ENCODE results near the gene SLC2A9. TPM values are rescaled to one million over a fixed set of nuclear protein-coding genes. Genes with fewer than 3 reads are reported as not detected.
"Not testable (repeated sequence)": the region's sequence is repeated elsewhere in the genome, so short reads cannot be mapped to it uniquely, and the experiment has no call there.

Gene SLC2A9
- total RNA-seq, 1 experiment from 2014 or later = 0.27 TPM

DNA sequence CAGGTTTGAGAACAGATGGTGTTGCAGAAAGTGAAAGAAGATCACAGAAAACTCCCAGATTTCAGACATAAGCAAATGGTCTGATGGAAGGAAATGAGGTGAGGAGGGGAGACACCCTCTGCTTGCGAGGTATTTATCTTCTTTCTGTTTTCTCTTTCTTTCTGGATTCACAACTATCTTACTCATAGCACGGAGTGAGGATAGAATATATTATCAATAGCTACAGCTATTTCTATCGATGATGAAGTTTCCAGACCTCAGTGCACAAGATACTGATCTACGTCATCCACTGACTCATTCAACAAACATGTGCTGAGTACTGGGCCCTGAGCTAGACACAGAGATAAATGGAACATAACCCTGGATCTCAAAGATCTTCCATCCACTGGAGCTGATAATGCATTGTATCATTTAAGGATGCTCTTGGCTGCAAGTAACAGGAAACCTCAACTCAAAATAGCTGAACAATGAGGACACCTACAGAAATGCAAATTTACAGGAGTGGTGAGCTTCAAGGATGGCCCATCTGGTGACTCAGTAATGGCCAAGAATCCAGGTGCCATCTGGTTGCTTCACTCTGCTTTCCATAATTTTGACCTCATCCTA is 21.2 kb downstream of the SLC2A9 start:
- DNase-seq (ENCODE audit: low read depth) = peak; percentile 43

DNA sequence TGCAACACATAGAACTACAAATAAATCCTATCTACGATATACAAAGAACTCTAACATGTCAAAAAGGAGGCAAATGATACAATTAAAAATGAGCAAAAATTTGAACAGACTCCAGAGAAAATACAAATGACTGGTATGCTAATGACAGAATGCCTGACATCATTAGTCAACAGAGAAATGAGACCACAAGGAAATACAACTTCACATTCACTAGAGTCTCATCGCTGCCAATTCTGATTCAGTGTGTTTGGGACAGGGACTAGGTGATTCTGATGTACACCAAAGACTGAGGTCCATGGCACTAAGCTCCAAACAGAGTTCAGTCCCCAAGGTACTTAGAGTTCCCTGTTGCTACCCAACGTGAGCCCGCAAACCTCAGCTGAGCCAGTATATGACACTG is 23.4 kb downstream of the SLC2A9 start:
- no peak for DNase-seq (ENCODE audit: low read depth)

DNA sequence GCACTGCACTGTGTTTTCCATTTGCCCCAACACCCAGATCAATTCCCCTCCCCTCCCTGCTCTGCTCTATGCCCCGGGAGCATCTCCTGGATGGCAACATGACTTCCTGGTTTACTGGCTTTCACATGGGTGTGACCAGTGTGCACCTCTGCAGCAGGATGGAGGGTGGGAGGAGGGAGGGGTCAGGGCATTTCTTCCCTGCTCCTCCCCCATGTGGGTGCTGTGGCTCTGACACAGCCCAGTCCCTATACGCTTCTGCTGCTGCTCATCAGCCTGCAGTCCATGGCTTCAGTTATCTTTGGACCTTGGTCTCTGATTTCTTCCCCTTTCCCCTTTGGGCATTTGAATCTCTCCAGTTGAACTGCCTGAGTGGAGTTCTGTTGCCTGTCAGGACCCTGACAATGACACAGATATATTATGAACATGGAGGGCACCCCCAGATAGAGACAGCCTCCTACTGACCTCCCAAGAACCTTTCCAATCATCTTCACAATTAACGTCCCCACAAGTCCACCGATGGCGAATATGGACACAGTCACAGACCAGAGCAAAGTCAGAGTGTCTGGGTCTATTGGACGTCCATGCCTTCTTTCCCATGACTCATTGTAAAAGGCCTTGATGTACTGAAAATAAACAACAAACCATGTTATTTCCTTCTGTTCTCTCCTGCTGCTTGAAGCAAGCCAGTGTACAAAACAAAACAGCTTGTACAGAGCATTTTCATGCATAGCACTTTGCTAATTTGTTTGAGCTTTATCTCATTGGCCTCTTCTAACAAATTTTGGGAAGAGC is 24.8 kb downstream of the SLC2A9 start:
- no peak for DNase-seq (ENCODE audit: low read depth)

DNA sequence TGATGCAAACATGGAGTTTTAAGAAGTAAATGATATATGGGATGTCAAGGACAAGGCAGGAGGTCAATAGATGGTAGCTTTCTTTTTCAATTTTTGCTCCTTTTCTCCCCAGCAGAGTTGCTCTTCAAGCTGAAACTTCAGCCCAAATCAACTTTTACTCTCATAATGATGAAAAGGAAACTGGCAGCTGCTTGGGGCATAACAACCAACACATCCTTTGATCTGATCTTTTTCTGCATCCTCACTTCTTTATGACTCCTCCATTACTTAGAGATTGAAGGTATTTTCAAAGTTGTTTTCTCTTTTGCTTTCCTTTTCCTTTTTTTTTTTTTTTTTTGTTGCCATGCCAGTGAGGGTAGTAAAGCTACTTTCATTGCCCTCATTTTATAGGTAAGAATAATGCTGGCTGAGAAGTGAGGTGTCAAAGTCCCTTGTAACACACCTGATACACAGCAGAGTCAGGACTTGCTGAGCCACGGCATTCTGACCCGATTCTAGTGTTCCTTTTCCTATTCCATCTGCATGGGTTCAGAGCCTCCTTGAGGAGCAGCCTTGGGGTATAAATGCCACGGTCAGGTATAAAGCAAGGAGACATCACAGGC is 26.9 kb downstream of the SLC2A9 start:
- no peak for DNase-seq (ENCODE audit: low read depth)

DNA sequence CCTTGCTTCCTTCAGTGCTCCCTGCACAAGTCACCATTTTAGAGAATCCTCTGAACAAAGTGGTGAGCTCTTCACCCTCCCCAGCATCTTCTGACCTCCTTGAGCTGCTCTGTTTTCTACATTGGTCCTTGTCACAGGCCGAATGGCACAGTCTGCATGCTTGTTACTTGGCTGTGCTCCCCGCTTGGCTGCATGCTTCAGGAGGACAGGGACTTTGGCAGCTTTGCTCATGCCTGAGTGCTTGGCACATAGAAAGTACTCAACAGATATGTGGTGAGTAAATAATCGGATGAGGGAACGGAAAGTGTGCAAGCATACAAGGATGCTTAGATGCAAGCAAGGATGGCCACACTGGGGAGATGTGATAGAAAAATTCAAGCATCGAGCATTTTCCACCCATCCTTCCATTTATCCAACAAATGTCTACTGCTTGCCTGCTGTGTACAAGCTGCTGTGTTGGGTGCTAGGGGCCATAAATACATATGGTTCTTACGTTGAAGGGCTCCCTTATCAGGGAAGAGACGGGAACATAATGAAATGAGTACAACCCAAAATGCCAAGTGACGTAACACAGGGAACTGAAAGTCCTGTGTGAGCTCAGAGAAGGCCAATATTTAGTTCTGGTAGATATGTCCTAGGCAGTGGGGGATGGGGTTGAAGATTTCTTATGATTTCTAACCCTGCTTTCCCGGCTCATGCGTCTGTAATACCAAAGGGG is 31.2 kb downstream of the SLC2A9 start:
- no peak for DNase-seq (ENCODE audit: low read depth)

DNA sequence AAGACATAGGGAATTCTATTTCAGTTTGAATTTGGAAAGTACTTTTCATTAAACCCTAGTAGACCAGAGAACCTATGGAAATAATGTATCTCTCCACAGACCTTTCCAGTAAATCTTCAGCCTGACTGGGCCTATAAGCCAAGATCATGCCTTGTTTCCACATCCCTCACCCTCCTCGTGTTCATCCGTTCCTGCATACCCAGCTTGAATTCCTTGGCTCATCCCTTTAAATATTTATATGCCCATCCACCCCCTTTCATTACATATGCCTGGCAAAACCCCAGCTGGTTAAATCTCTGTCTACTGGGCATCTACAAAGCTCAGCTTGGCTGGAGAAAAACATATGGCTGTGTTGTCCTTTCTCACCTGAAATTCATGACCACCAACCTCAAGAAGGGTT is 32.4 kb downstream of the SLC2A9 start:
- DNase-seq (ENCODE audit: low read depth) = no peak

DNA sequence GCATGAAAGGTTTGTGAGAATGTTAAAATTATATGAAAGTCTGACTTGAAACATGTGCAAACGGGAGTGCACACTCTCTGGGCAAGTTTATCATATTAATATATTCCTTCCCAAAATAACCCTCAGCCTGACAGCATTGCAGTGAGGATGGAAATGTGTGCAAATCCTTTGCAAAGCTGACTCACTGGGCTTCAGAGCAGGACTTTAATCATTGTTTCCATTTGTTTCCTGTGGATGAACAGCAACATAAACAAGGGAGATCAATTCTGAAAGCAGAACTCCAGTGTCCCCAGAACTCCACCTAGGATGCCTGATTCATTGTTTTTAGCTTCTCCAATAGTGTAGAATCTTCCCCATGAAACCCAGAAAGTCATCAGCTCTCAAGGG is 32.9 kb downstream of the SLC2A9 start:
- no peak for DNase-seq (ENCODE audit: low read depth)

DNA sequence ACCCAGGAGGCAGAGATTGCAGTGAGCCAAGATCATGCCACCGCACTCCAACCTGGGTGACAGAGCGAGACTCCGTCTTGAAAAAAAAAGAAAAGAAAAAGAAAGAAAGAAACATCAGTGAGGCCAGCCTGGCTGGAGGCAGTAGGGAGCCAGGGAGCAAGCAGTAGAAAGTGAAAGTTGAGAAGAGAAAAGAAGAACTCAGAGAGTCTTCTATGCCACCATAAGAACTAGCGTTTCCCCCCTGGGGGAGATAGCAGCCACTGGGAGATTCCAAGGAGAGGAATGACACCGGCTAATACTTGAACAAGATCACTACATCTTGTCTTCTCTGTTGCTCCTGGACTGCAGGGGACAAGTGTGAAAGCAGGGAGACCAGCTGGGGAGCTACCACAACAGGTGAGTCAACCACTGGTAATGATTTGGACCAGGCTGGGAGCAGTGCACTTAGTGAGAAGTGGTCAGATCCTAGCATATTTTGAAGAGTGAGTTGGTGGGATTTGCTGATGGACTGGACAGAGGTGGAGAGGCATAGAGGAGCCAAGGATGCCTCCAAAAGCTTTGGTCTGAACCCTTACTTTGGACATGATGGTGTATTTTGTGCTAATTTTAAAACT is 33.4 kb downstream of the SLC2A9 start:
- no peak for DNase-seq (ENCODE audit: low read depth)

DNA sequence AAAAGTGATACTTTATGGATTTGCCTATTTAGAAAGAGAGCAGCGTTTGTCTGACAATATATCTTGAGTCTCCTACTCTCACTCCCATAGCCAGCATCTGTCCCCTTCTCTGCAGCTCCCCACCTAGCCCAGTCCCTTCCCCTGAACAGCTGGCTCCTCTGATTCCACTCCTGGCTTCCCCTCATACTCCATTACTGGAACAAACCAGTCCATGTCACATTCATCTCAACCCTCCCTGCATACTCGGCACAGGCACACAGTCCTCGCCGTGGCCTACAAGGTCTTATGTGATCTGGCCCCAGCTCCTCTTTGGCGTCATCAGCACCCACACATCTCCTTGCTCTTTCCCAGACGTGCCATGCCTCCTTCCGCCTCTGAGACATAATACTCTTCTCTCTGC is 36.7 kb downstream of the SLC2A9 start:
- DNase-seq (ENCODE audit: low read depth) = no peak

DNA sequence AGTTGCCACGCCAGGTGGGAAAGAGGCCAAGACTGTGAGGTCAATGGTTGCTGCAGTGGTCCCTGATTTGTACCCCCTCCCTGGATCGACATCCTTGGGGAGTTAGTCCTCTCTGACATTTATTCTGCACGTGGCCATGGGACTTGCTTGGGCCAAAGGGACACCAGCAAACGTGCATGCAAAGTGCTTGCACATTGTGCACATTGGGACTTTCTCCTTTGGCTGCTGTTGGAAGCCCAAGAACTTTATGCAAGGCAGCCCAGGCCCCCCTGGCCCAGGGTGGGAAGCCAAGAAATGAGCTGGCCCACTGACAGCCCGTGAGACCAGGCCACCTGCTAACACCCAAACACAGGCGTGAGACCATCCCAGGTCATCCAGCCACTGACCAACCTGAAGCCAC is 38.1 kb downstream of the SLC2A9 start:
- no peak for DNase-seq (ENCODE audit: low read depth)

DNA sequence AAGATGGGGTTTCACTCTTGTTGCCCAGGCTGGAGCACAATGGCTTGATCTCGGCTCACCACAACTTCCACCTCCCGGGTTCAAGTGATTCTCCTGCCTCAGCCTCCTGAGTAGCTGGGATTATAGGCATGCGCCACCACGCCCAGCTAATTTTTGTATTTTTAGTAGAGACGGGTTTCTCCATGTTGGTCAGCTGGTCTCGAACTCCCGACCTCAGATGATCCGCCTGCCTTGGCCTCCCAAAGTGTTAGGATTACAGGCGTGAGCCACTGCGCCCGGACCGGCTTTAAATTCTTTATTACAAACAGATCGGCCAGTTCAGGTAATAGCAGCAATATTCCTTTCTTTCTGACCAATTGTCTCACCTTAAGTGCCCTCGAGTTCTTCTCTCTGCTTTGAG is 39.4 kb downstream of the SLC2A9 start:
- not testable (repeated sequence) for DNase-seq (ENCODE audit: low read depth)

DNA sequence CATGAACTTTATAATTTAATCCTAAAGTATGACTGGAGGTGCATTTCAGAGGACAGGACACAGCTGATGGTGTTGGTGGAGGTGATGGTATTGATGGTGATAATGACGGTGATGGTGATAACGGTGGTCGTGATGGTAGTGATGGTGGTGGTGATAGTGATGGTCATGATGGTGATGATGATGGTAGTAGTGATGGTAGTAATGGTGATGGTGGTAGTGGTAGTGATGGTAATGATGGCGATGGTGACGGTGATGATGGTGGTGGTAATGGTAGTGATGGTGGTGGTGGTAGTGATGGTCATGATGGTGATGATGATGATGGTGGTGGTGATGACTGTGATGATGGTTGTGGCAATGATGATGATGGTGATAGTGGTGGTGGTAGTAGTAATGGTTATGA is 40.4 kb downstream of the SLC2A9 start:
- DNase-seq (ENCODE audit: low read depth) = no peak

DNA sequence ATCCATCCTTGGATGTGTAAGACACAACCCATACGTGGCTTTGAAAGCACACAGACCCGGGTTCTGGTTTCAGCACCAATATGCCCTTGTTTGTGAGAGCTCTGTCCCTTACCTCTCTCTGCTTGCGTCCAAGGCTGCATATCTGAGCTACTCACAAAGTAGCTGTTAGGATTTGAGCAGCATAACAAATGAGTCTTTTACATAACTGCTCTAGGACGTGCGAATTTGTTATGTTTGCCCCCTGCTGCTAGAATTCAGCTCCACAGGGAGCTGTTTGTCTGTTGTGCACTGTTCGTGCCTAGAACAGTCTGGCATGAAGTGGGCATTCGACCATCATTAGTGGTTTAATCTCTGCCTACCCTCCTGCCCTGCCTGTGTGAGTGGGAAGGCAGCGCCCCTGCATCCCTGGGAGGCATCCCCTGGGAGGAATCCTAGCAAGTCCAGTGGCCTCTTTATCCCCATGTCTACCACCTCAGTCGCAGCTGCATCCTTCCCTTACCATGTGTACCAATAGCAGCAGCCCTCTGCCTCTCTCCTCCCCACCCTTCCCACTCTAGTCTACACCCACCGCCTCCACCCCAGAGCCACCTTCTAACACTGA is 42.1 kb downstream of the SLC2A9 start:
- DNase-seq (ENCODE audit: low read depth) = no peak

DNA sequence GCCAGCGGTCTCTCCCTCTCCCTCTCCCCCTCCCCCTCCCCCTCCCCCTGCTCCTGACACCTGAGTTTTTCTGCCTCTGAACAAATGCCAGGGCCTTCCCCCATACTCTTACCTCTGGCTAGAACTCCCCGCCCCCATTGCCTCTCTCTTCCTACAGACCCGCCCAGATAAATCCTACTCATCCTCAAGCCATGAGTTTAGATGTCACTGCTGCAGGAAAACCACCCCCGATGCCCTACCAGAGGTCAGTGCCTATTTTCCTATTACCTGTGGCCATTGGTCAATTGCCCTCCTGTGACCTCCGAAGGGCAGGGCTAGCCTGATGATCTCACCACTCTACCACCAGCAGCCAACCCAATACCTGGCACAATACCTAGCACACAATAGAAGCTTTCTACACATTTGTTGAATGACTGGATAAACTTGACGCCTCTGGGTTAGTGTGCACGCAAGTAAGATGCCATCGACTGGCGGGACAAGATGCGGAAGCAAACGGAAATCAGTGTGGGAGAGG is 43.7 kb downstream of the SLC2A9 start:
- no peak for DNase-seq (ENCODE audit: low read depth)

DNA sequence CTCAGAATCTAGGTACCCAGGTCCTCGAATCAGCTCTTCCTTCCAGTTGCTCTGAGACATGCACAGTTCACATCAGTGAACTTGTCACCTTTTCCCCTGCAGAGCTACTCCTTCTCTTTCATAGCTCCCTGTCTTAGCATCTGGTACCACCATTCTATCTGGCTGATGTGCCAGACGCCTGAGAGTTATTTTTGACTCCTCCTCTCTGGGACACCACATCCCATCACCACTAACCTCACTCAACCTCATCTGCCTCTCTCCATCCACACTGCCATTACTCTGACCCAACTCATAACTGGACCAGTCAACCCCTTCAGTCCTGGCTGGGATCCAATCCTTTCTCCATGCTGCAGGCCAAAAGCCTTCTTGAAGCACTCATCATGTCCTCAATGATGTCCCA is 44.5 kb downstream of the SLC2A9 start:
- no peak for DNase-seq (ENCODE audit: low read depth)

DNA sequence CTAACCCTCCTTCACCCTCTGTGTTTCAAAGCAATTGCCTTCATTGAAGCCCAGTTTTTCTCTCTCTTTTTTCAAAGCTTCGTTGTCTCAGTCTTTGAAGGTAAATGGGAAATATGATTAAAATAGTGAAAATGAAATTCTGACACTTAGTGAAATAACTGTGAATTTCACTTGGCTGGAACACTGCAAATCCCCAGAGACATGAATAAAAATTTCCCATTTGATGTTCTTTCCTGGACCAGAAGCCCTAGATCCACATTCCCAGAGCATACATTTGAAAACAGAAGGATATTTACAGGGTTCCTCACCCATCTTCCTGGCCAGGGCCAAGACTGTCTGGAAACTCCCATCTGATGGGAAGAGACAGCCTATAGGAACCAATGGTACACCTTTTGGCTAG is 45.0 kb downstream of the SLC2A9 start:
- no peak for DNase-seq (ENCODE audit: low read depth)

DNA sequence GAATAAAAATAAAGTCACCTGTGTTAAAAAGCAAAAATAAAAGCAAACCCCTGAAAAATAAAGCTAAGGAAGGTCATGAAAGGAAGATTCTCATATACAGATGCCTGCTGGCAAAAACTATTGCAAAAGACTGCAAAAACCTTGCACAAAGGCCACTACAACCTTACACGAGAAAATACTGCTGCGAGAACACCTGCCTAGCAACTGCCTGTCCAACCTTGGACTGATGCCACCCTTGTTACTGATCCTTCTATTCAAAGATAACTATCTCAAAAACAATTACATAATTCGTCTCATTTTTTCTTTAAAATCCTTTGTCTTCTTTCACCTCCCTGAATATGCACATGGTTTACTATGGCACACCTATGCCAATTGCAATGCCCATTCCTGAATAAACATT is 49.6 kb downstream of the SLC2A9 start:
- DNase-seq (ENCODE audit: low read depth) = no peak

DNA sequence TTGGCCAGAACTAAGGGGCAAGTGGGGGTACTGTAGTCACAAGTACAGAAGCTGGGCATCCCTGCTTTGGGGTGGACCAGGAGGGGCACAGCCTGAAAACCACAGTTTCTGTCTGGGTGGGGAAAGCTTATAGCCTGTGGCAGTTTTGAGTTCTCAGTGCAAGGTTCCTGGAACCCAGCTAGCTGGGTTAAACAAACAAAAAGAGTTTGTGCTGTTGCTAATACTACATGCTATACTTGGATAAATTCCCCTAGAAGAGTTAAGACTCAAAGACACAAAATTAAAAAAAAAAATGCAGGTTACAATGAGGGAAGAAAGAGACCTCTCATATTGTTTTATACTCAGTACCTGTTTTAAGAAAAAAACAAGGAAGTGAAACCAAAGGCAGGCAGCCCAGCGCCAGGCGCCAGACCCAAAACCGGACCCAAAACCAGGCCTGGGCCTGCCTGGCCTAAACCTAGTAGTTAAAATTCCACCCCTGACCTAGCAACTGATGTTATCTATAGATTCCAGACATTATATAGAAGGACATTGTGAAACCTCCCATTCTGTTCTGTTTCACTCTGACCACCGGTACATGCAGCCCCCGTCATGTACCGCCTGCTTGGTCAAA is 50.8 kb downstream of the SLC2A9 start:
- DNase-seq (ENCODE audit: low read depth) = no peak

DNA sequence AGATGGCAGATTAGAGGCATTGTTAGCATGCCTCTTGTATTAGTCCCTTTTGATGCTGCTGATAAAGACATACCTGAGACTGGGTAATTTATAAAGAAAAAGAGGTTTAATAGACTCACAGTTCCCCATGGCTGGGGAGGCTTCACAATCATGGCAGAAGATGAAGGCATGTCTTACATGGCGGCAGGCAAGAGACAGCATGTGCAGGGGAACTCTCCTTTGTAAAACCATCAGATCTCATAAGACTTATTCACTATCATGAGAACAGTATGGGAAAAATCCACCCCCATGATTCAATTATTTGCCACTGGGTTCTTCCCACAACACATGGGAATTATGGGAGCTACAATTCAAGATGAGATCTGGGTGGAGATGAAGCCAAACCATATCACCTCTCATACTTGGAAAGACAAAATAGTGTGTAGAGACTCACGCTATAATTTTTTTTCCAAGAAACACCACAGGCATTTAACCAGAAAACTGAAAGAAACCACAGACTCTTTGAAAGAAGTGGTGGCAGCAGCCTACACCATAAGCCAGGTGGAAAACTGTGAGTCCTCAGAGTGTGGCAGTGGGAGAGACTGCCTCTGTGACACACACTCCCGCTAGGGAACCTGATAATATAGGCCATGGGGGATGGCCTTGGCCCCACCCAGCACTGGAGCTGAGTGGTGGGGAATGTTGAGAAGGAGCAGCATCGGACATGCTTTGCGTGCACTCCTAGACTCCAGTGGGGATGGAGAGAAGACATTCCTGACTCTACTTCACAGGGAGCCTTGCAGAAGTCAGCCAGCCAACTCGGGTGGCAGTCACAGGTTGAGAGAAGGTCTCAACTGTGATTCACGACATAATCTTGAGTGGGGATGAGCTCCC is 51.5 kb downstream of the SLC2A9 start:
- no peak for DNase-seq (ENCODE audit: low read depth)

DNA sequence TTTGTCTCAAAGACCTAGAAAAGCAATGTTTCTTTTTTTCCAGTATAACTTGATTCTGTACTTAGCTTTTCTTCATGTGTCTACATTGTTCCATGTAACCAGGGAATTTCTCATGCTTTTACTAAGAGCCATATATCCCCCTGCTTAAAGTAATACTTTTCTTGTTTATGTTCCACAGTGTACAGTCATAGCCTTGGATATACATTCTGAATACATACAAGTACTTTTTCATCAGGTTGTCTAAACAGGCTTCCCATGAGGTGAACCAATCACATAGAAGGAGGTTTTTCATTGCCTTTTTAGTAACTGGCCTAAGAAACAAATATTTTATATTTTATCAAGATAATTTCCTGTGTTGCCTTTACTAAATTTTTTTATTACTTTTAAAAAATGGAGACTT is 52.8 kb downstream of the SLC2A9 start:
- DNase-seq (ENCODE audit: low read depth) = no peak
